GM18867 (cell line): ENCODE measurements around the gene FAM72C.
"Not testable (repeated sequence)": the region's sequence is repeated elsewhere in the genome, so short reads cannot be mapped to it uniquely, and the experiment has no call there.

Source experiments
- ATAC-seq: cut with Tn5 transposase; IDR thresholded peaks from one replicate; pipeline ENCODE4 v1.9.1; 2021; ENCODE audit warnings: mild to moderate bottlenecking, moderate library complexity; ENCODE audit not compliant: unreplicated experiment

Gene FAM72C

GRCh38 chr1:143987868-143988267 is 16.1 kb upstream of the FAM72C start:
- not testable (repeated sequence) for ATAC-seq

- ATAC-seq = not testable (repeated sequence)
Observed at GRCh38 chr1:143984721-143985473, 13.1 kb upstream of the FAM72C start.

- not testable (repeated sequence) for ATAC-seq
Observed at GRCh38 chr1:143974416-143974815, 2.6 kb upstream of the FAM72C start.

- not testable (repeated sequence) for ATAC-seq
Observed at GRCh38 chr1:143973876-143974414, 2.2 kb upstream of the FAM72C start.

GRCh38 chr1:143972753-143973326 is 1.1 kb upstream of the FAM72C start:
- ATAC-seq = peak; percentile 7

GRCh38 chr1:143965860-143966259 is 5.9 kb downstream of the FAM72C start:
- ATAC-seq = not testable (repeated sequence)

- ATAC-seq = not testable (repeated sequence)
Observed at GRCh38 chr1:143964294-143964693, 7.5 kb downstream of the FAM72C start.

- not testable (repeated sequence) for ATAC-seq
Observed at GRCh38 chr1:143955930-143956329, 15.9 kb downstream of the FAM72C start.

GRCh38 chr1:143952913-143953312 is 18.9 kb downstream of the FAM72C start:
- ATAC-seq = not testable (repeated sequence)

- ATAC-seq = not testable (repeated sequence)
Observed at GRCh38 chr1:143951485-143952391, 20.0 kb downstream of the FAM72C start.

- not testable (repeated sequence) for ATAC-seq
Observed at GRCh38 chr1:143947749-143948148, 24.0 kb downstream of the FAM72C start.

- ATAC-seq = not testable (repeated sequence)
Observed at GRCh38 chr1:143945253-143945652, 26.5 kb downstream of the FAM72C start.

GRCh38 chr1:143944576-143945240 is 27.1 kb downstream of the FAM72C start:
- ATAC-seq = not testable (repeated sequence)

- not testable (repeated sequence) for ATAC-seq
Observed at GRCh38 chr1:143943319-143943978, 28.3 kb downstream of the FAM72C start.

GRCh38 chr1:143942238-143942860 is 29.4 kb downstream of the FAM72C start:
- not testable (repeated sequence) for ATAC-seq

GRCh38 chr1:143939666-143940065 is 32.1 kb downstream of the FAM72C start:
- ATAC-seq = not testable (repeated sequence)

GRCh38 chr1:143938922-143939321 is 32.9 kb downstream of the FAM72C start:
- not testable (repeated sequence) for ATAC-seq

- peak; percentile 62 for ATAC-seq
Observed at GRCh38 chr1:143936457-143937115, 35.2 kb downstream of the FAM72C start.

- ATAC-seq = not testable (repeated sequence)
Observed at GRCh38 chr1:143919127-143919526, 52.7 kb downstream of the FAM72C start.
